GM18873 (cell line): ENCODE data around the gene KIF4A.
"Not testable (repeated sequence)": the region's sequence is repeated elsewhere in the genome, so short reads cannot be mapped to it uniquely, and the experiment has no call there.

Experiments
- ATAC-seq: cut with Tn5 transposase; IDR thresholded peaks from one replicate; pipeline ENCODE4 v1.9.1; 2021; ENCODE audit warnings: mild to moderate bottlenecking, moderate library complexity, moderate number of reproducible peaks; ENCODE audit not compliant: unreplicated experiment, low FRiP score

The KIF4A gene, protein sequence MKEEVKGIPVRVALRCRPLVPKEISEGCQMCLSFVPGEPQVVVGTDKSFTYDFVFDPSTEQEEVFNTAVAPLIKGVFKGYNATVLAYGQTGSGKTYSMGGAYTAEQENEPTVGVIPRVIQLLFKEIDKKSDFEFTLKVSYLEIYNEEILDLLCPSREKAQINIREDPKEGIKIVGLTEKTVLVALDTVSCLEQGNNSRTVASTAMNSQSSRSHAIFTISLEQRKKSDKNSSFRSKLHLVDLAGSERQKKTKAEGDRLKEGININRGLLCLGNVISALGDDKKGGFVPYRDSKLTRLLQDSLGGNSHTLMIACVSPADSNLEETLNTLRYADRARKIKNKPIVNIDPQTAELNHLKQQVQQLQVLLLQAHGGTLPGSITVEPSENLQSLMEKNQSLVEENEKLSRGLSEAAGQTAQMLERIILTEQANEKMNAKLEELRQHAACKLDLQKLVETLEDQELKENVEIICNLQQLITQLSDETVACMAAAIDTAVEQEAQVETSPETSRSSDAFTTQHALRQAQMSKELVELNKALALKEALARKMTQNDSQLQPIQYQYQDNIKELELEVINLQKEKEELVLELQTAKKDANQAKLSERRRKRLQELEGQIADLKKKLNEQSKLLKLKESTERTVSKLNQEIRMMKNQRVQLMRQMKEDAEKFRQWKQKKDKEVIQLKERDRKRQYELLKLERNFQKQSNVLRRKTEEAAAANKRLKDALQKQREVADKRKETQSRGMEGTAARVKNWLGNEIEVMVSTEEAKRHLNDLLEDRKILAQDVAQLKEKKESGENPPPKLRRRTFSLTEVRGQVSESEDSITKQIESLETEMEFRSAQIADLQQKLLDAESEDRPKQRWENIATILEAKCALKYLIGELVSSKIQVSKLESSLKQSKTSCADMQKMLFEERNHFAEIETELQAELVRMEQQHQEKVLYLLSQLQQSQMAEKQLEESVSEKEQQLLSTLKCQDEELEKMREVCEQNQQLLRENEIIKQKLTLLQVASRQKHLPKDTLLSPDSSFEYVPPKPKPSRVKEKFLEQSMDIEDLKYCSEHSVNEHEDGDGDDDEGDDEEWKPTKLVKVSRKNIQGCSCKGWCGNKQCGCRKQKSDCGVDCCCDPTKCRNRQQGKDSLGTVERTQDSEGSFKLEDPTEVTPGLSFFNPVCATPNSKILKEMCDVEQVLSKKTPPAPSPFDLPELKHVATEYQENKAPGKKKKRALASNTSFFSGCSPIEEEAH

DNA sequence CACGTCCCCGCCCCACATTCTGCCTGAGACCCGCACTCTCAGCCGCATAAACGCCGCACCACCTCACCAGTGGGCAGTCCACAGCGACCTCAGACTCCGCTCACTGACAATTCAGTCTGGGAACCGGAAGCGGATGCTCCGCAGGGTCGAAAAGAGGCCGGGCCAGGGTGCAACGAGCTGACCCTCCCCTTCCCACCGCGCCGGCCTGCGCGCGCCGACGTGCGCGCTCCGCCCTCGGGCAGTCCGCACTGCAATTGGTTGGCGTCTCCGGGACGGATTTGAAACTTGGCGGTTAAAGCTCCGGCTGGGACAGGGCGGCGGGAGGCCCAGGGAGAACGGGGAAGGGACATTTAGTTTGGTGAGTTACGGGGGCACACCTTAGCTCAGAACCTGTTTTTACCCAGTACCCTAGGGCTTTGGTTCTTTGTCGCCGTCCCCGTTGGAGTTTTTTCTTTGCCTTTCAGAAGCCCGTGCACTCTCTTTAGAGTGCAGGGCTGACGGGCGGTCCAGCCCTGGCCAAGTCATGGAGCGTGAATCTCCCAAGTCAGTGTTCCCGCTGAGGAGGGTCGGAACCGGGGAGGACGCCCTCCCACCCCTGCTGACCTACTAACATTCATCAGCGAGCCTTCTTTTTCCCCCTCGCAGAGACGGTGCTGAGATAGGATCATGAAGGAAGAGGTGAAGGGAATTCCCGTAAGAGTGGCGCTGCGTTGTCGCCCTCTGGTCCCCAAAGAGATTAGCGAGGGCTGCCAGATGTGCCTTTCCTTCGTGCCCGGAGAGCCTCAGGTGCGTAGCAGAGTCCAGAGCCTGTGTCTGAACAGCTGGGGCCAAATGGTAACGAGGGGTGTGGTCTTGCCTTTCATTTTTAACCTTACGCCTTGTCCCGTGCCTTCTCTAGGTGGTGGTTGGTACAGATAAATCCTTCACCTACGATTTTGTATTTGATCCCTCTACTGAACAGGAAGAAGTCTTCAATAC is at the start of gene KIF4A, which contains the start of gene PDZD11:
Gene KIF4A (plus strand): TSS at position 312 of the 978 bp plus-strand sequence. CDS start 355 bp downstream, at position 667.
Gene PDZD11 (minus strand): TSS at position 135 of the 978 bp plus-strand sequence. CDS start 586 bp downstream, outside the sequence.
- ATAC-seq = peak; percentile 90

DNA sequence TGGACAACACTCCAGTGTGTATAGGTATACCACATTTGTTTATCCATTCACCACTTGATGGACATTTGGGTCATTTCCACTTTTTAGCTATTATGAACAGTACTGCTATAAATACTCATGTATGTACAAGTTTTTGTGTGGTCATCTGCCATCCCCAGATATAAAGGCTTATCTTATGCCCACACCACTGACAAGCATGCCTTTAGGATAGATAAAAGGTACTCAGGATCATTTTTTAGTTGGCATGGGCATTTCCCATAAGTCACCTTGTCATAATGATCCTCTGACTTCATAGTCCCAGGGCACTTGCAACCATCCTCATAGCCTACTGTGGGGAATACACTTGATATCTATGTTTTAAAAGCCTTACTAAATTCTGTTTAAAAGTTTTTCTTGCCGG is 49.2 kb upstream of the KIF4A start:
- no peak for ATAC-seq

DNA sequence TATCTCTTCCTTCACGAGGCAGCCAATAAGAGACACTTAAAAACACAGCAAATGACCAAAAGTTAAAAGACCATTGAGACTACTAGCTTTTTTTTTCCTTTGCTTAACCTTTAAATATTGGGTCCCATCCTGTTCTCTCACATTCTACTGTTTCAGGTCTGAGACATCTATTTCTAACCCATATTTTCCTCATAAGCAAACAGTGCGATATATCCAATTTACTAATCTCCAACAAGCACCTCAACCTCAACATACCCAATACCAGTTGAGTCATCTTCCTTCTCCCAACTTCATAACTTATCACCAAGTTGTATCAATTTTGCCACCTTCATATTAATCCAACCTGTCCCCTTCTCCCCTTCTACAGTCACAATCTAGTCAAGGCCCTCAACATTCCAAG is 48.4 kb upstream of the KIF4A start:
- no peak for ATAC-seq

- ATAC-seq = not testable (repeated sequence)
Measured at GRCh38 chrX:70243601-70244000, 46.3 kb upstream of the KIF4A start.

DNA sequence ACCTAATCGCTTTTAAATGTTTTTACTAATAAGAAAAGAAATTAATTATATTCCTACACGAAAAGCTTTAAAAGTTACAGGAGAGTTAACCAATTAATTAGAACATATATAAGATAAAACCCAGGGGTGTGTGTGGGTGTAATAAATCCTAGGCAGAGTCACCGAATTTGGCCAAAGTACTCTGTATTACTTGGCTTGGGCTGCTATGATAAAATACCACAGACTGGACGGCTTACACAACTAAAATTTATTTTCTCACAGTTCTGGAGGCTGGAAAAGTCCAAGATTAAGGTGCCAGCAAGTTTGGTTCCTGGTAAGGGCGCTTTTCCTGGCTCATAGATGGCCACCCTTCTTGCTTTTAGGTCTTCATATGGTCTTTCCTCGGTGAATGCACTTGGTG is 45.0 kb upstream of the KIF4A start:
- no peak for ATAC-seq

DNA sequence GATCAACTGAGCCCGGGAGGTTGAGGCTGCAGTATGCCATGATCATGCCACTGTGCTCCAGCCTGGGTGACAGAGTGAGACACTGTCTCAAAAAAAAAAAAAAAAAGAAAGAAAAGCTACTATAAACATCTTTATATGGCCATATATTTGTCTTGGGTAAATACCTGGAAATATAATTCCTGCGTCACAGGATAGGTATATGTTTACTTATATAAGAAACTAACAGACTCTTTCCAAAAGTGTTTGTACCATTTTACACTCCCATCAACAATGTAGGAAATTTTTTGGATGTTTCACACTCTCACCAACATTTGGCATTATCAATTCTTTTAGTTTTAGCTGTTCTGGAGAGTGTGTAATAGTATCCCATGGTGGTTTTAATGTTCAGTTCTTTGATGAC is 42.7 kb upstream of the KIF4A start:
- ATAC-seq = no peak

DNA sequence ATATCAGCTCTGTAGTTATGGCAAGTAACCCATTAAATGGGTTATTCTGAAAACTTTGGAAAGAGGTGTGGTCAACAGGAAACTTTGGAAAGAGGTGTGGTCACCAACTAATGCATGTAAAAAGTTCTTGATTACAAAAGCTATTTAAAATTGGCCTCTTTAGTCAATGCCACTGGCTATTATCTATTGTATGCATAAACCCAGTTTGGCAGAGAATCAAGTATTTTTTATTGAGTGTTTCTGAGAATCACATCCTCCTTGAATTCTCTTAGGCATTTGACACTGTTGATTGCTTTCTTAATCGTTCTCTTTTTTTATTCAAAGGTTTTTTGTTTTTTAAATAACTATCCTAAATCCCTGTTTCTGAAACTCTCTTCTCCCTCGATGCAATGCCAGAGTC is 37.4 kb upstream of the KIF4A start:
- no peak for ATAC-seq

DNA sequence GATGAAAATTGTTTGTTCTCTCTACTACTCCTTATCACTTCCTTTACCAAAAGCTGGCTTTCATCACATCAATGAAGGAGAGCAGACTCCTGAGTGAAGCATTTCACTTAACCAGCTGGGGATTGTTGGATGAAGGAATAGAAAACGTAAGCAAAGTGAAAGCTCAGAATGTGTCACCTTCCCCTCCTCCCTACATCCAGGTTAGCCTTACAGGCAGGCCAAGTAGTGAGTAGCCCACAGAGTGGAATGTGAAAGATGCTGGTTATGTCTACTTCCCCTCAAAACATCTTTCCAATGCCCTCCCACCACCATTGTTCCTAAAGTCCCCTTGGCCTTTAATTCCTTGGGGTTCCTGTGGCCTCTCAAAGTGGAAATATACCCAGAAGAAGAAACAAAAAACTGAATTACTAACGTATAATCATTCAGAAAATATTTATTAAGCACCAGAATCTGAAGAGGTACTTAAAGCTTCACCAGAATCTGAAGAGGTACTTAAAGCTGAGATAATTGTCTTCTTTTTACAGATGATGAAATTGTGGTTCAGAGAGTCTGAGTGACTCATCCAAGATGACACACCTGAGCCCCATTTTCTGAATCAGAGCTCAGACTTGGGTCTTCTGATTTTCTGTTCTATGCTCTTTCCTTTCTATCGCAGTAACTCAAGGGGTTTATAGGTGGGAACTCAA is 36.4 kb upstream of the KIF4A start:
- no peak for ATAC-seq

DNA sequence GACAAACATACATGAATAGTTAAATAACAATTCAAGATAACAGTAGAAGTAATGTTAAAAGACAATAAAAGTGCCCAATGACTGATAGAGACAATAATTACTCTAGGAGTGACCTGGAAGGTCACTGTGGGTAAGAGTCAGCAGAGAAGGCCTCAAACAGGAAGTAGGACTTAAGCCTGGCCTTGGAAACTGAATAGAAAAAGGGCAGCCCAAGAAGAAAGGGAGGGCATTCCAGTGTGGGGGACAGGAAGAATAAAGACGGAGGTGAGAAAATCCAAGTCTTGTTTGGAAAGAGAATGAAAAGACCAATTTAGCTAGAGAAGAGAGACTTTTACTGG is 35.9 kb upstream of the KIF4A start:
- no peak for ATAC-seq

- no peak for ATAC-seq
Measured at GRCh38 chrX:70254909-70255308, 35.0 kb upstream of the KIF4A start.

- no peak for ATAC-seq
Measured at GRCh38 chrX:70255452-70255851, 34.5 kb upstream of the KIF4A start.

- no peak for ATAC-seq
Measured at GRCh38 chrX:70257423-70258288, 32.2 kb upstream of the KIF4A start.

GRCh38 chrX:70260104-70260503 is 29.8 kb upstream of the KIF4A start, which contains the start of gene P2RY4:
Gene P2RY4 (minus strand): TSS chrX:70260204. CDS start chrX:70259624, 580 bp downstream.
- no peak for ATAC-seq

DNA sequence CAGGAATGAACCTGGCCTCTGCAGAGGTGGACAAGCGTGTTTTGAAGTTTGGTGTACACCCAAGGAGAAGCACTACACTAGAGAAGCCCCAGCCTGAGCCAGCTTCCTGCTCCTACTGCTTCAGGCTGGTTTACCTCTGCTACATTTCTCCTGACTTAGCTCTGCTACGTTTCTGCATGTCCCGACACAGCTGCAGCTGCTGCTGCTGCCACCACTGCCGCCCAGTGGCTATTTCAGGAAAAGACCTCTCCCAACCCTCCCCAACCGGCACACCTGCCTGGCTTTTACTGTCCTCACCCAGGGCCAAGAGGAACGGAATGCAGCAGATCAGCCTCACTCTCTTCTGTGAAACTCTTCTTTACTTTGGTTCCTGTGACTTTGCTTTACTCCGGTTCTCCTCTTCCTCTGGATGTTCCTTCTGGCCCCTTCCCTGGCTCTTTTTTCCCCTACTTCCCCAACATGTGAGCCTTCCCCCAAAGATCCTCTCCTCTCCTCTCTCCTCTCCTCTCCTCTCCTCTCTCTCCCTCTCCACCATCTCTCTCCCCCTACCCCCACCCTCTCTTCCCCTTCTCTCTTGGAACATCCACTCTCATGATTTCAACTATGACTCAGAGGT is 26.8 kb upstream of the KIF4A start:
- no peak for ATAC-seq

GRCh38 chrX:70264784-70265183 is 25.1 kb upstream of the KIF4A start:
- ATAC-seq = no peak

DNA sequence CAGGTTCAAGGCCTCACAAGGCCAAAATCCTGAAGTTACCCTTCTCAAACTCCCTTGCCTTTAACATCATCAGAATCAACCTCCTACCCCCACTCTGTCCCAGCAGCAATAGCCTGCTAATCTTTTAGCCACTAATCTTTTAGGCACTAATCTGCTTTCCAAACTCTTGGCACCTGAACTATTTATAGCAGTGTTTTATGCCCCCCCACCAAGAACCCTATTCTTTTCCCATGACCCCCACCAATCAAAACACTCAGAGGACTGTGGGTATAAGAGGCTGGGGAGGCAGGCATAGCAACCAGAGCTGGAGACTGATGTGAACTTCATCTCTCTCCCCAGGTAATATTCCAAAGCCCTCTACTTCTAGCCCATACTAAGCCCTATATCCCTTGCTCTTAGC is 21.9 kb upstream of the KIF4A start, which contains the start of gene ARR3:
Gene ARR3 (plus strand): TSS at position 301 of the 400 bp plus-strand sequence. CDS start 1,052 bp downstream, outside the sequence.
- ATAC-seq = no peak

GRCh38 chrX:70274029-70274428 is 15.9 kb upstream of the KIF4A start:
- not testable (repeated sequence) for ATAC-seq
